HUES64 (cell line): Measurements from ENCODE around the gene S100A10.

Experiments
- H3K27ac ChIP-seq: 2 replicates; pipeline ENCODE4 v1.7.0; 2013; ENCODE audit warnings: low read depth, low read length, inconsistent platforms
- H3K27me3 ChIP-seq: 2 replicates; pipeline ENCODE4 v1.6.1; 2013; ENCODE audit warnings: mild to moderate bottlenecking, low read length; ENCODE audit not compliant: insufficient read depth
- H3K36me3 ChIP-seq: 2 replicates; pipeline ENCODE4 v1.6.1; 2013; ENCODE audit warnings: mild to moderate bottlenecking, low read length; ENCODE audit not compliant: insufficient read depth
- H3K4me1 ChIP-seq: 2 replicates; pipeline ENCODE4 v1.6.1; 2013; ENCODE audit warnings: mild to moderate bottlenecking, low read length, moderate library complexity; ENCODE audit not compliant: insufficient read depth
- H3K4me3 ChIP-seq: 2 replicates; pipeline ENCODE4 v1.5.1; 2013; ENCODE audit warnings: mild to moderate bottlenecking, low read length, moderate library complexity
- H3K9ac ChIP-seq: 2 replicates; pipeline ENCODE4 v1.6.1; 2013; ENCODE audit warnings: mild to moderate bottlenecking, low read depth, low read length
- H3K9me3 ChIP-seq: 2 replicates; pipeline ENCODE4 v1.6.1; 2013; ENCODE audit warnings: low read depth, low read length; ENCODE audit not compliant: insufficient read depth
- WGBS: fragments of 150-250, 120-280 bp; methylation state at CpG from one replicate; pipeline ENCODE4 v1.1.7; 2013; ENCODE audit warnings: missing lambda C conversion rate; 5-methylcytosine and 5-hydroxymethylcytosine counted together

Gene S100A10

DNA sequence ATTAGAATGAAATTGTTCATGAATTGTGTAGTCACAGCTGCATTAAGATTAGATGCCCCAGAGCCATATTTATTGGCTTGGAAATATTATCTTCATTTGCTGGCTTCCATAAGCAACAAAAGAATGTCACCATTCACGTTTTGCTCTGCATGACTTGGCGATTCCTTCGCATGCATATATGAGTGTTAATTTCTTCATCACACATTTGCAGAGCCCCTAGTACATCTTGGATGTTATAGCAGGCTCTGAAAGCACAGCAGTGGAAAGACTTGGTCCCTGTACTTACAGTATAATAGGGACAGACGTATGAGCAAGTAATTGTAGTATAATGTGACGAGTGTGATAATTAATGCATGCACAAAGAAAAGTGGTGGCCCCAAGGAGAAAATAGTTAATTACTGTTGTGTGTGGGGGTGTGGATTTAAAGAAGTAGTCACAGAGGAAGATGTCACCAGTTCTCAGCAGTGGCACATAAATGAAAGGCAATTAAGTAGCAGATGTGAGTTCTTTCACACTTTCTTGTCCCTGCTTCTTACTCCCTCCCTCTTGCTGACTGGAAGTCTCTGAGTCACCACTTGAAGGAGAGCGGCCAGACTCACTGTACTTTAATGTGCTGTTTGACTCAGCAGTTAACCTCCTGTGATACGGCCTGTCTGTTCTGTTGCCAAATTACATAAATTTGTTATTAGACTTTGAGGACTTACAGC, 21.0 kb downstream of the S100A10 start:
- 48% methylated on average over 7 of the region's 7 CpGs for WGBS
- Histone ChIP-seq H3K4me3 (peak overlapping the region; percentile 22; the same call in 1 of the 2 replicates), H3K36me3 (no peaks in the 10 kb centered on the region), H3K27me3 (no peaks in the 10 kb centered on the region), H3K4me1 (peaks cover 33% of the 10 kb centered on the region), H3K9ac (peak overlapping the region; percentile 15; the same call in 1 of the 2 replicates), H3K9me3 (no peaks in the 10 kb centered on the region), H3K27ac (peak overlapping the region; percentile 59)

GRCh38 chr1:151970626-151971025, 23.0 kb downstream of the S100A10 start:
- no peak overlapping the region for H3K4me3 ChIP-seq
- 60% methylated on average over 4 of the region's 4 CpGs for WGBS
- no peaks in the 10 kb centered on the region for H3K36me3 ChIP-seq
- H3K9me3 ChIP-seq, result no peaks in the 10 kb centered on the region
- peaks cover 33% of the 10 kb centered on the region for H3K4me1 ChIP-seq
- no peaks in the 10 kb centered on the region for H3K27me3 ChIP-seq
- H3K27ac ChIP-seq, result no peak overlapping the region
- no peak overlapping the region for H3K9ac ChIP-seq

- Histone ChIP-seq H3K9me3 (no peaks in the 10 kb centered on the region), H3K36me3 (no peaks in the 10 kb centered on the region), H3K27ac (no peak overlapping the region), H3K4me3 (no peak overlapping the region), H3K27me3 (no peaks in the 10 kb centered on the region), H3K9ac (no peak overlapping the region), H3K4me1 (peaks cover 33% of the 10 kb centered on the region)
- WGBS, result 74% methylated on average over 5 of the region's 5 CpGs
Measured at GRCh38 chr1:151970128-151970527, 23.5 kb downstream of the S100A10 start.

GRCh38 chr1:151968791-151969399, 24.8 kb downstream of the S100A10 start:
- Histone ChIP-seq H3K4me1 (peaks cover 33% of the 10 kb centered on the region), H3K9me3 (no peaks in the 10 kb centered on the region), H3K36me3 (no peaks in the 10 kb centered on the region), H3K9ac (no peak overlapping the region), H3K27me3 (no peaks in the 10 kb centered on the region), H3K27ac (no peak overlapping the region), H3K4me3 (no peak overlapping the region)
- whole genome bisulfite sequencing, result 77% methylated on average over 3 of the region's 3 CpGs

GRCh38 chr1:151968058-151968457, 25.6 kb downstream of the S100A10 start:
- H3K4me3 ChIP-seq, result no peak overlapping the region
- no peak overlapping the region for H3K9ac ChIP-seq
- no peaks in the 10 kb centered on the region for H3K9me3 ChIP-seq
- peaks cover 30% of the 10 kb centered on the region for H3K4me1 ChIP-seq
- no peak overlapping the region for H3K27ac ChIP-seq
- 48% methylated on average over 4 of the region's 4 CpGs for WGBS
- H3K27me3 ChIP-seq, result no peaks in the 10 kb centered on the region
- H3K36me3 ChIP-seq, result no peaks in the 10 kb centered on the region

DNA sequence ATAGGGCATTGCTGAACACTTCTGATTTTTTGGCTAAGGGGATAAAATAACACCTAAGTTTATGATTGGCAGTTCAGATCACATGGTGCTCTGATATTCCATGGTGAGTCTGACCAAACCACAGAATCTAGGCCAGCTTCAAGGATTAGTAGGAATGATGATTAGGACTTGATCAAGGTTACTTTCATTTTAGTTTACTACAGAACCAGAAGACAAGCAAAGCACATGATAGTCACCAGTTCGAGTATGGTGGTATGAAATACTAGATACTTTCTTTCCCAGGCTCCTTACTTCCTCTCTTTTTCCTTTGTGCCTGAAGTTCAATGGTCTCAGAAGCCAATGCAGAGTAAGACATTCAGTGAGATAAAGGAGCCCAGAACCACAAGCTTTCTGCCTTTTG, 26.6 kb downstream of the S100A10 start:
- no peak overlapping the region for H3K4me3 ChIP-seq
- H3K9ac ChIP-seq, result no peak overlapping the region
- H3K27me3 ChIP-seq, result no peaks in the 10 kb centered on the region
- H3K9me3 ChIP-seq, result no peaks in the 10 kb centered on the region
- peaks cover 20% of the 10 kb centered on the region for H3K4me1 ChIP-seq
- no CpG with 5 or more reads among the region's 1 CpG for WGBS
- no peaks in the 10 kb centered on the region for H3K36me3 ChIP-seq
- no peak overlapping the region for H3K27ac ChIP-seq

GRCh38 chr1:151966061-151966460, 27.6 kb downstream of the S100A10 start:
- Histone ChIP-seq H3K36me3 (no peaks in the 10 kb centered on the region), H3K9ac (no peak overlapping the region), H3K9me3 (no peaks in the 10 kb centered on the region), H3K4me1 (peaks cover 20% of the 10 kb centered on the region), H3K4me3 (no peak overlapping the region), H3K27me3 (no peaks in the 10 kb centered on the region), H3K27ac (no peak overlapping the region)

GRCh38 chr1:151964510-151964909, 29.1 kb downstream of the S100A10 start:
- Histone ChIP-seq H3K9ac (no peak overlapping the region), H3K4me3 (no peak overlapping the region), H3K9me3 (no peaks in the 10 kb centered on the region), H3K4me1 (peaks cover 10% of the 10 kb centered on the region), H3K36me3 (no peaks in the 10 kb centered on the region), H3K27me3 (no peaks in the 10 kb centered on the region), H3K27ac (no peak overlapping the region)
- WGBS, result 92% methylated on average over 2 of the region's 2 CpGs

DNA sequence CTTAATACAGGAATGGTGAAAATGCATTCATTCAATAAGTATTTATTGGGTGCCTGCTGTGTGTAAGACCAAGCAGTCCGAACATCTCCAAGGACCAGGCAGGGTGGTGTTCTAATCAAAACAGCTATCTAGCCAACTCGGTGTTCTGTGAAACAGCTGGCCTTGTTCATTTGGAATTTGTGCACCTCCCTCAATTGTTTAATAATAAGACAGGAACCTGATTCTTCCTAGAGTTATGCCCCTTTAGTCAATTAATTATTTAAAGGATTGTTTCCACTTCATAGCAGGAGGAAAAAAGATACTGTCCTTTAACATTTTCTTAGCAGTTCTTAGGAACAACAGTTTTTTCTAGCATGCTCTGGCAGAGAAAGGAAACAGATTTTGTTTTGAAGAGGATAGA, 30.4 kb downstream of the S100A10 start:
- Histone ChIP-seq H3K4me1 (peaks cover 3% of the 10 kb centered on the region), H3K9ac (no peak overlapping the region), H3K9me3 (no peaks in the 10 kb centered on the region), H3K27ac (no peak overlapping the region), H3K27me3 (no peaks in the 10 kb centered on the region), H3K4me3 (no peak overlapping the region), H3K36me3 (no peaks in the 10 kb centered on the region)
- 92% methylated on average over 2 of the region's 2 CpGs for WGBS

DNA sequence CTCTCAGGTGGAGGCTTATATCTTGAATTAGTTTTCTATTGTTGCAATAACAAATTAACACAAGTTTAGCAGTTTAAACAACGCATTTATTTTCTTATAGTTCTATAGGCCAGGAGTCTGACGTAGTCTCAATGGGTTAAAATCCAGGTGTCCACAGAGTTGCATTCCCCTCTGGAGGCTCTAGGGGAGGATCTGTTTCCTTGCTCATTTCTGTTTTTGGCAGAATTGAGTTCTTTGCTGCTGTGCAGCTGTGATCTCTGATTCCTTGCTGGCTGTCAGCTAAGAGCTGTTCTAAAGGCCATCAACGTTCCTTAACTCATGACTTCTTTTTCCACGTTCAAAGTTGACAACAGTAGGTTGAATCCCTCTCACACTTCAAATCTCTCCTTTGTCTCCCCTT, 31.8 kb downstream of the S100A10 start:
- Histone ChIP-seq H3K4me1 (no peaks in the 10 kb centered on the region), H3K36me3 (no peaks in the 10 kb centered on the region), H3K4me3 (no peak overlapping the region), H3K27me3 (no peaks in the 10 kb centered on the region), H3K9me3 (no peaks in the 10 kb centered on the region), H3K27ac (no peak overlapping the region), H3K9ac (no peak overlapping the region)
- WGBS, result 81% methylated on average over 4 of the region's 4 CpGs

GRCh38 chr1:151960780-151961513, 32.7 kb downstream of the S100A10 start:
- Histone ChIP-seq H3K27ac (no peak overlapping the region), H3K36me3 (no peaks in the 10 kb centered on the region), H3K27me3 (no peaks in the 10 kb centered on the region), H3K4me3 (no peak overlapping the region), H3K4me1 (no peaks in the 10 kb centered on the region), H3K9ac (no peak overlapping the region), H3K9me3 (no peaks in the 10 kb centered on the region)
- 94% methylated on average over 2 of the region's 2 CpGs for WGBS
